ENCODE results near the gene SLCO3A1. TPM values are rescaled to one million over a fixed set of nuclear protein-coding genes. Genes with fewer than 3 reads are reported as not detected.

Gene SLCO3A1
- total RNA-seq, 1 donor from 2014 or later, result 65.8 TPM

DNA sequence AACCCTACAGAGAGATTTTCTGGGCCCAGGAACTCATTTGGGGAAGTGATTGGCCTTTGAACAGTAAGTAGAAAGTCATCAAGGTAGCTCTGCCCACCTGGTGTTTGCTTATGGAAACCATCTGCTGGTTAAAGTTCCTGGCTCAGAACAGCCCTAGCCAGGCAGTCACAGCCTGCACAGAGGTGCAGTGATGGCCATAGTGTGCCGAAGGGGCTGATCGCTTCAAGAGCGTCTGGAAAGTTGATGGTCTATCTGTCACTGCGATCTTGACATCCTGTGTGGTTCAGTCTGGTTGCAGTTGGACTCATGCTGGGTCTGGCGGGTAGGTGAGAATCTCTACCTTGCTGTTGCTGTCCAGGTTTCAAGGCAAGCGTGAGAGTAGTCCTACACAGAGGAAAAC is 151.6 kb downstream of the SLCO3A1 start:
- TF ChIP-seq, protein P1, sequence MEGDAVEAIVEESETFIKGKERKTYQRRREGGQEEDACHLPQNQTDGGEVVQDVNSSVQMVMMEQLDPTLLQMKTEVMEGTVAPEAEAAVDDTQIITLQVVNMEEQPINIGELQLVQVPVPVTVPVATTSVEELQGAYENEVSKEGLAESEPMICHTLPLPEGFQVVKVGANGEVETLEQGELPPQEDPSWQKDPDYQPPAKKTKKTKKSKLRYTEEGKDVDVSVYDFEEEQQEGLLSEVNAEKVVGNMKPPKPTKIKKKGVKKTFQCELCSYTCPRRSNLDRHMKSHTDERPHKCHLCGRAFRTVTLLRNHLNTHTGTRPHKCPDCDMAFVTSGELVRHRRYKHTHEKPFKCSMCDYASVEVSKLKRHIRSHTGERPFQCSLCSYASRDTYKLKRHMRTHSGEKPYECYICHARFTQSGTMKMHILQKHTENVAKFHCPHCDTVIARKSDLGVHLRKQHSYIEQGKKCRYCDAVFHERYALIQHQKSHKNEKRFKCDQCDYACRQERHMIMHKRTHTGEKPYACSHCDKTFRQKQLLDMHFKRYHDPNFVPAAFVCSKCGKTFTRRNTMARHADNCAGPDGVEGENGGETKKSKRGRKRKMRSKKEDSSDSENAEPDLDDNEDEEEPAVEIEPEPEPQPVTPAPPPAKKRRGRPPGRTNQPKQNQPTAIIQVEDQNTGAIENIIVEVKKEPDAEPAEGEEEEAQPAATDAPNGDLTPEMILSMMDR (IDR thresholded peaks at IDR 0.05), result no peak
- TF ChIP-seq POLR2AphosphoS5 (IDR thresholded peaks at IDR 0.05; ENCODE audit: insufficient read depth in 1 of 2, low read depth in 1 of 2) (no peak), POLR2A (IDR thresholded peaks at IDR 0.05) (no peak)
- intact Hi-C loops (cut with DNase I), result no loop called here
- Histone ChIP-seq H3K9me3 (no peaks in the 10 kb centered on the region), H3K4me3 (no peak overlapping the region), H3K27ac (no peak overlapping the region), H3K36me3 (no peaks in the 10 kb centered on the region), H3K27me3 (no peaks in the 10 kb centered on the region), H3K4me1 (peaks cover 4% of the 10 kb centered on the region)
- no peak for DNase-seq (ENCODE audit: extremely low spot score in 2 of 2)

GRCh38 chr15:92006186-92007028 is 152.9 kb downstream of the SLCO3A1 start:
- Histone ChIP-seq H3K4me1 (peaks cover 4% of the 10 kb centered on the region), H3K27me3 (no peaks in the 10 kb centered on the region), H3K9me3 (no peaks in the 10 kb centered on the region), H3K27ac (no peak overlapping the region), H3K4me3 (no peak overlapping the region), H3K36me3 (no peaks in the 10 kb centered on the region)
- DNase-seq (ENCODE audit: extremely low spot score in 2 of 2), result no peak
- TF ChIP-seq, protein P1 (IDR thresholded peaks at IDR 0.05), result no peak
- TF ChIP-seq POLR2A (IDR thresholded peaks at IDR 0.05), result no peak
- no peak for TF ChIP-seq POLR2AphosphoS5 (IDR thresholded peaks at IDR 0.05; ENCODE audit: insufficient read depth in 1 of 2, low read depth in 1 of 2)
- intact Hi-C loops (cut with DNase I), result no loop called here

- H3K4me3 ChIP-seq, result no peak overlapping the region
- H3K27ac ChIP-seq, result no peak overlapping the region
- DNase-seq (ENCODE audit: extremely low spot score in 2 of 2), result no peak
- TF ChIP-seq POLR2AphosphoS5 (IDR thresholded peaks at IDR 0.05; ENCODE audit: insufficient read depth in 1 of 2, low read depth in 1 of 2) (no peak), POLR2A (IDR thresholded peaks at IDR 0.05) (no peak)
- TF ChIP-seq, protein P1 (IDR thresholded peaks at IDR 0.05), result no peak
- intact Hi-C loops (cut with DNase I), result no loop called here
- no peaks in the 10 kb centered on the region for H3K27me3 ChIP-seq
- peaks cover 18% of the 10 kb centered on the region for H3K4me1 ChIP-seq
- no peaks in the 10 kb centered on the region for H3K36me3 ChIP-seq
- no peaks in the 10 kb centered on the region for H3K9me3 ChIP-seq
Observed at GRCh38 chr15:92009162-92009561, 155.7 kb downstream of the SLCO3A1 start.

GRCh38 chr15:92011611-92012367 is 158.3 kb downstream of the SLCO3A1 start:
- Histone ChIP-seq H3K4me3 (no peak overlapping the region), H3K27ac (no peak overlapping the region)
- no peak for TF ChIP-seq POLR2A (IDR thresholded peaks at IDR 0.05)
- TF ChIP-seq POLR2AphosphoS5 (IDR thresholded peaks at IDR 0.05; ENCODE audit: insufficient read depth in 1 of 2, low read depth in 1 of 2), result no peak
- TF ChIP-seq, protein P1 (IDR thresholded peaks at IDR 0.05), result no peak

DNA sequence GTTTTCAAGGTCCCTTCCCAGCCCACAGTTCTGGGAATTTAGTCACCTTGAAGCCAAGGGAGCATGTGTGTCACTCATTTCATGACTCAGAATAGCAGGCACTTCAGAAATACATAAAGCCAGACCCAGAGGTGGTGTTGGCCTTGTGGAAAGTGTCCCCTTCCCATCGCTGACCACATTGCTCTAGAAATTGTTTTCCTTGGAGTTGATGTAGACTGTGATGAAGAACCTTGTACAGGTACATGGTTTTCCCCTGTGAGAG is 158.8 kb downstream of the SLCO3A1 start:
- intact Hi-C loops (cut with DNase I), result no loop called here

More at GRCh38 chr15:92011611-92012367, 158.3 kb downstream of the SLCO3A1 start:
- Histone ChIP-seq H3K36me3 (no peaks in the 10 kb centered on the region), H3K9me3 (no peaks in the 10 kb centered on the region), H3K27me3 (no peaks in the 10 kb centered on the region), H3K4me1 (peaks cover 18% of the 10 kb centered on the region)
- DNase-seq (ENCODE audit: extremely low spot score in 2 of 2), result no peak
- intact Hi-C loops (cut with DNase I), result no loop called here

More for the DNA sequence above, 158.8 kb downstream of the SLCO3A1 start:
- DNase-seq (ENCODE audit: extremely low spot score in 2 of 2), result peak in 1 of 2 donors; percentile 42
- no peak for TF ChIP-seq POLR2A (IDR thresholded peaks at IDR 0.05)
- TF ChIP-seq POLR2AphosphoS5 (IDR thresholded peaks at IDR 0.05; ENCODE audit: insufficient read depth in 1 of 2, low read depth in 1 of 2), result no peak
- TF ChIP-seq, protein P1 (IDR thresholded peaks at IDR 0.05), result no peak
- Histone ChIP-seq H3K9me3 (no peaks in the 10 kb centered on the region), H3K4me3 (no peak overlapping the region), H3K27me3 (no peaks in the 10 kb centered on the region), H3K27ac (no peak overlapping the region), H3K36me3 (no peaks in the 10 kb centered on the region), H3K4me1 (peaks cover 18% of the 10 kb centered on the region)
